Brain microvascular endothelial cell (primary cell): ENCODE results near the gene SPNS2.

Experiments
- DNase-seq: peaks from one replicate; pipeline ENCODE4 v3.0.0-alpha.2; 2020
- H3K27ac ChIP-seq: fragments of 250-450 bp; sonication (Bioruptor Pico); 2 replicates; pipeline ENCODE4 v1.5.1; 2020; ENCODE audit warnings: mild to moderate bottlenecking, moderate library complexity
- H3K27me3 ChIP-seq: fragments of 250-450 bp; sonication (Bioruptor Pico); replicated peaks from 2 replicates; pipeline ENCODE4 v1.5.1; 2020; ENCODE audit warnings: mild to moderate bottlenecking
- H3K36me3 ChIP-seq: fragments of 250-450 bp; sonication (Bioruptor Pico); replicated peaks from 2 replicates; pipeline ENCODE4 v1.5.1; 2020; ENCODE audit warnings: mild to moderate bottlenecking
- H3K4me3 ChIP-seq: 2 replicates; pipeline ENCODE4 v1.5.1; 2011; ENCODE audit warnings: low read depth, mild to moderate bottlenecking, control low read depth, low read length, moderate library complexity
- CTCF ChIP-seq: IDR thresholded peaks from 2 replicates; pipeline ENCODE4 v1.5.1; 2011; ENCODE audit warnings: low read depth, mild to moderate bottlenecking, moderate library complexity, low read length, control low read depth, inconsistent platforms; ENCODE audit errors: missing control alignments
- in situ Hi-C: cut with HindIII; loops from 2 replicates; pipeline ENCODE4 v1.10.0; 2017; ENCODE audit warnings: low sequenced_read_pairs, low pct_ligation_motif_present

The SPNS2 gene

GRCh38 chr17:4584917-4585637 is 86.4 kb downstream of the SPNS2 start:
- DNase-seq: no peak
- peaks cover 50% of the 10 kb centered on the region for H3K27me3 ChIP-seq
- no peaks in the 10 kb centered on the region for H3K36me3 ChIP-seq
- no peak overlapping the region for H3K27ac ChIP-seq
- in situ Hi-C loops: no loop called here
- no peak overlapping the region for H3K4me3 ChIP-seq
- TF ChIP-seq CTCF: no peak

- TF ChIP-seq CTCF: no peak
- Histone ChIP-seq H3K27ac (no peak overlapping the region), H3K27me3 (peaks cover 53% of the 10 kb centered on the region), H3K36me3 (no peaks in the 10 kb centered on the region), H3K4me3 (no peak overlapping the region)
- in situ Hi-C loops: no loop called here
- DNase-seq: no peak
Measured at GRCh38 chr17:4585638-4585994, 86.9 kb downstream of the SPNS2 start.

GRCh38 chr17:4586043-4586442 is 87.4 kb downstream of the SPNS2 start:
- TF ChIP-seq CTCF: no peak
- no peaks in the 10 kb centered on the region for H3K36me3 ChIP-seq
- H3K27me3 ChIP-seq: peaks cover 53% of the 10 kb centered on the region
- DNase-seq: no peak
- H3K27ac ChIP-seq: no peak overlapping the region
- in situ Hi-C loops: no loop called here
- H3K4me3 ChIP-seq: no peak overlapping the region

GRCh38 chr17:4587195-4587594 is 88.5 kb downstream of the SPNS2 start:
- TF ChIP-seq CTCF: no peak
- H3K36me3 ChIP-seq: no peaks in the 10 kb centered on the region
- peaks cover 51% of the 10 kb centered on the region for H3K27me3 ChIP-seq
- no peak overlapping the region for H3K4me3 ChIP-seq
- in situ Hi-C loops: no loop called here
- DNase-seq: no peak
- H3K27ac ChIP-seq: no peak overlapping the region

GRCh38 chr17:4587803-4588202 is 89.1 kb downstream of the SPNS2 start:
- Histone ChIP-seq H3K4me3 (no peak overlapping the region), H3K36me3 (no peaks in the 10 kb centered on the region), H3K27me3 (peaks cover 47% of the 10 kb centered on the region), H3K27ac (no peak overlapping the region)
- TF ChIP-seq CTCF: no peak
- in situ Hi-C loops: no loop called here
- DNase-seq: no peak

GRCh38 chr17:4588391-4588790 is 89.7 kb downstream of the SPNS2 start:
- TF ChIP-seq CTCF: no peak
- Histone ChIP-seq H3K27ac (no peak overlapping the region), H3K4me3 (no peak overlapping the region), H3K36me3 (no peaks in the 10 kb centered on the region), H3K27me3 (peaks cover 41% of the 10 kb centered on the region)
- DNase-seq: no peak
- in situ Hi-C loops: no loop called here
